Suprapubic skin (tissue), 4 donors: ENCODE results near the gene NR1H3.

ENCODE experiments used
- EP300 ChIP-seq: sonication (generic); formaldehyde crosslinking; IDR thresholded peaks from one replicate; pipeline ENCODE4 v1.6.1; 2017; ENCODE audit warnings: antibody characterized with exemption
- POLR2A ChIP-seq, 2 donors: fragments of 450-650 bp; IDR thresholded peaks; one replicate each; pipeline ENCODE4 v1.6.1; 2017; ENCODE audit warnings: antibody characterized with exemption in 2 of 2, mild to moderate bottlenecking in 2 of 2, moderate library complexity in 2 of 2
- POLR2AphosphoS5 ChIP-seq, 3 donors: sonication (generic); formaldehyde crosslinking; IDR thresholded peaks; one replicate each; pipeline ENCODE4 v1.6.1; 2017; ENCODE audit warnings: antibody characterized with exemption in 3 of 3
- TF ChIP-seq, protein P1 (sequence below), 2 donors: fragments of 200-600 bp in 1 of 2; fragments of 450-650 bp in 1 of 2; sonication (generic) in 1 of 2; IDR thresholded peaks; one replicate each; pipeline ENCODE4 v1.5.1; 2016 to 2019; ENCODE audit warnings: antibody characterized with exemption in 2 of 2, mild to moderate bottlenecking in 1 of 2, moderate library complexity in 1 of 2

- TF ChIP-seq, protein P1, sequence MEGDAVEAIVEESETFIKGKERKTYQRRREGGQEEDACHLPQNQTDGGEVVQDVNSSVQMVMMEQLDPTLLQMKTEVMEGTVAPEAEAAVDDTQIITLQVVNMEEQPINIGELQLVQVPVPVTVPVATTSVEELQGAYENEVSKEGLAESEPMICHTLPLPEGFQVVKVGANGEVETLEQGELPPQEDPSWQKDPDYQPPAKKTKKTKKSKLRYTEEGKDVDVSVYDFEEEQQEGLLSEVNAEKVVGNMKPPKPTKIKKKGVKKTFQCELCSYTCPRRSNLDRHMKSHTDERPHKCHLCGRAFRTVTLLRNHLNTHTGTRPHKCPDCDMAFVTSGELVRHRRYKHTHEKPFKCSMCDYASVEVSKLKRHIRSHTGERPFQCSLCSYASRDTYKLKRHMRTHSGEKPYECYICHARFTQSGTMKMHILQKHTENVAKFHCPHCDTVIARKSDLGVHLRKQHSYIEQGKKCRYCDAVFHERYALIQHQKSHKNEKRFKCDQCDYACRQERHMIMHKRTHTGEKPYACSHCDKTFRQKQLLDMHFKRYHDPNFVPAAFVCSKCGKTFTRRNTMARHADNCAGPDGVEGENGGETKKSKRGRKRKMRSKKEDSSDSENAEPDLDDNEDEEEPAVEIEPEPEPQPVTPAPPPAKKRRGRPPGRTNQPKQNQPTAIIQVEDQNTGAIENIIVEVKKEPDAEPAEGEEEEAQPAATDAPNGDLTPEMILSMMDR (IDR thresholded peaks at IDR 0.05), result no peak
- TF ChIP-seq POLR2AphosphoS5 (IDR thresholded peaks at IDR 0.05), result no peak
- TF ChIP-seq POLR2A (IDR thresholded peaks at IDR 0.05), result no peak
- no peak for TF ChIP-seq EP300
Observed at GRCh38 chr11:47260366-47260765, 2.6 kb downstream of the NR1H3 start.
